GM19099 (cell line): ENCODE measurements around the gene AGRP.

Experiments used
- POLR2A ChIP-seq: IDR thresholded peaks from 3 replicates; pipeline ENCODE4 v1.6.1; 2011; ENCODE audit warnings: low read depth; ENCODE audit not compliant: insufficient read length; ENCODE audit errors: extremely low read depth

The AGRP gene

GRCh38 chr16:67480833-67481560, 2.4 kb downstream of the AGRP start, which contains the start of gene ATP6V0D1:
ATP6V0D1 (minus strand) TSS chr16:67481157; CDS start chr16:67481086, 71 bp downstream.
- peak; percentile 80 for TF ChIP-seq POLR2A

- TF ChIP-seq POLR2A: no peak
Observed at GRCh38 chr16:67477960-67478554, 5.3 kb downstream of the AGRP start.

- TF ChIP-seq POLR2A: no peak
Observed at GRCh38 chr16:67474551-67475455, 8.5 kb downstream of the AGRP start.

- TF ChIP-seq POLR2A: no peak
Observed at GRCh38 chr16:67471758-67472384, 11.5 kb downstream of the AGRP start.

GRCh38 chr16:67470359-67470758, 13.0 kb downstream of the AGRP start:
- TF ChIP-seq POLR2A: no peak

GRCh38 chr16:67468731-67469130, 14.6 kb downstream of the AGRP start:
- no peak for TF ChIP-seq POLR2A

GRCh38 chr16:67466581-67466980, 16.8 kb downstream of the AGRP start:
- no peak for TF ChIP-seq POLR2A

GRCh38 chr16:67464565-67464964, 18.8 kb downstream of the AGRP start:
- TF ChIP-seq POLR2A: no peak

- TF ChIP-seq POLR2A: no peak
Observed at GRCh38 chr16:67463691-67464090, 19.7 kb downstream of the AGRP start.

- no peak for TF ChIP-seq POLR2A
Observed at GRCh38 chr16:67463059-67463458, 20.3 kb downstream of the AGRP start.

- no peak for TF ChIP-seq POLR2A
Observed at GRCh38 chr16:67462279-67462655, 21.1 kb downstream of the AGRP start.

- no peak for TF ChIP-seq POLR2A
Observed at GRCh38 chr16:67461600-67462278, 21.6 kb downstream of the AGRP start.

GRCh38 chr16:67460961-67461360, 22.4 kb downstream of the AGRP start:
- TF ChIP-seq POLR2A: no peak

GRCh38 chr16:67460168-67460567, 23.2 kb downstream of the AGRP start:
- no peak for TF ChIP-seq POLR2A

- no peak for TF ChIP-seq POLR2A
Observed at GRCh38 chr16:67459861-67460150, 23.5 kb downstream of the AGRP start.
